H1 (cell line): Measurements from ENCODE around the gene GNLY.

Experiments
- MAFK ChIP-seq: IDR thresholded peaks from 2 replicates; pipeline ENCODE4 v1.6.1; 2012; ENCODE audit warnings: low read depth, mild to moderate bottlenecking, improper control_type of control experiment, low read length
- MAX ChIP-seq: IDR thresholded peaks from 2 replicates; pipeline ENCODE4 v1.6.1; 2012; ENCODE audit warnings: inconsistent platforms
- POLR2A ChIP-seq, 2 experiments: IDR thresholded peaks; 1 replicate in 1 of 2; 2 replicates in 1 of 2; pipeline ENCODE4 v1.6.1; 2011; ENCODE audit warnings: low read depth in 2 of 2, low read length in 2 of 2, mild to moderate bottlenecking in 2 of 2; ENCODE audit errors: control extremely low read depth in 1 of 2

GRCh38 chr2:85684380-85684779, 9.8 kb upstream of the GNLY start:
- TF ChIP-seq MAX (no peak), MAFK (no peak), POLR2A (IDR thresholded peaks at IDR 0.05; ENCODE audit: control extremely low read depth in 1 of 2, low read depth in 2 of 2, low read length in 2 of 2) (no peak)
